A673 (cell line): Measurements from ENCODE around the gene OR4K15. TPM values are rescaled to one million over a fixed set of nuclear protein-coding genes. Genes with fewer than 3 reads are reported as not detected.

Source experiments
- BruUV-seq: library from RNA; stranded (reverse); fragments of 400-500 nt; replicated peaks from 2 replicates; lab custom pipeline; 2021; lab: Mats Ljungman, UMichigan
- CTCF ChIA-PET: fragments of 300-600 bp; sonication (Branson Sonifier 250); formaldehyde crosslinking; loops from one replicate; lab custom pipeline; 2022; ENCODE audit warnings: antibody characterized with exemption; lab: Charles Lee
- POLR2A ChIA-PET: fragments of 300-600 bp; sonication (Branson Sonifier 250); formaldehyde crosslinking; loops from one replicate; lab custom pipeline; 2022; ENCODE audit warnings: antibody characterized with exemption; ENCODE audit not compliant: low non-redundant PET; lab: Charles Lee
- DNase-seq: peaks from one replicate; pipeline ENCODE4 v3.0.0-alpha.2; 2015; ENCODE audit warnings: low spot score
- H3K27ac ChIP-seq: fragments of 200-600 bp; sonication (generic); 2 replicates; pipeline ENCODE4 v1.5.1; 2016; ENCODE audit warnings: mixed run types, low read depth, mild to moderate bottlenecking, mixed read lengths, antibody characterized with exemption, low read length; ENCODE audit not compliant: poor library complexity, severe bottlenecking
- H3K27me3 ChIP-seq: fragments of 200-600 bp; sonication (generic); replicated peaks from 2 replicates; pipeline ENCODE4 v1.6.1; 2017; ENCODE audit warnings: mixed run types, low read depth, mild to moderate bottlenecking, mixed read lengths, antibody characterized with exemption, low read length; ENCODE audit not compliant: insufficient read depth, poor library complexity
- H3K36me3 ChIP-seq: fragments of 200-600 bp; sonication (generic); 2 replicates; pipeline ENCODE4 v1.6.1; 2016; ENCODE audit warnings: mixed run types, mild to moderate bottlenecking, mixed read lengths, antibody characterized with exemption, low read length; ENCODE audit not compliant: insufficient read depth, poor library complexity, severe bottlenecking
- H3K4me1 ChIP-seq: fragments of 200-600 bp; sonication (generic); 2 replicates; pipeline ENCODE4 v1.6.1; 2017; ENCODE audit warnings: mixed run types, mild to moderate bottlenecking, mixed read lengths, antibody characterized with exemption, low read length; ENCODE audit not compliant: insufficient read depth, poor library complexity, severe bottlenecking
- H3K4me3 ChIP-seq: fragments of 200-600 bp; sonication (generic); 2 replicates; pipeline ENCODE4 v1.5.1; 2016; ENCODE audit warnings: low read depth, mixed run types, mild to moderate bottlenecking, mixed read lengths, low read length; ENCODE audit not compliant: poor library complexity, severe bottlenecking
- H3K9me3 ChIP-seq: fragments of 200-600 bp; sonication (generic); 2 replicates; pipeline ENCODE4 v1.6.1; 2016; ENCODE audit warnings: mixed run types, low read depth, mild to moderate bottlenecking, mixed read lengths, antibody characterized with exemption, low read length; ENCODE audit not compliant: poor library complexity, severe bottlenecking
- EZH2 ChIP-seq: fragments of 200-600 bp; sonication (generic); IDR thresholded peaks from 2 replicates; pipeline ENCODE4 v1.6.1; 2017; ENCODE audit warnings: borderline replicate concordance, low read depth, mild to moderate bottlenecking, mixed read lengths, antibody characterized with exemption, low read length; ENCODE audit not compliant: poor library complexity, severe bottlenecking
- intact Hi-C: fragments of 100-400 bp; cut with micrococcal nuclease; formaldehyde crosslinking; loops from one replicate; pipeline ENCODE4 v1.10.0; 2022; ENCODE audit not compliant: unreplicated experiment
- total RNA-seq: library from RNA; stranded (reverse); gene quantifications from 2 replicates; pipeline ENCODE4 v1.2.3, GENCODE V29; 2021
- TF ChIP-seq, protein P1 (sequence below): fragments of 300-800, 200-600 bp; sonication (generic); conservative IDR thresholded peaks from 2 replicates; pipeline ENCODE4 v1.5.1; 2017; ENCODE audit warnings: low read depth, mild to moderate bottlenecking, antibody characterized with exemption, low read length, moderate library complexity, mixed read lengths

Gene OR4K15
- total RNA-seq, 1 experiment from 2014 or later = not detected

DNA sequence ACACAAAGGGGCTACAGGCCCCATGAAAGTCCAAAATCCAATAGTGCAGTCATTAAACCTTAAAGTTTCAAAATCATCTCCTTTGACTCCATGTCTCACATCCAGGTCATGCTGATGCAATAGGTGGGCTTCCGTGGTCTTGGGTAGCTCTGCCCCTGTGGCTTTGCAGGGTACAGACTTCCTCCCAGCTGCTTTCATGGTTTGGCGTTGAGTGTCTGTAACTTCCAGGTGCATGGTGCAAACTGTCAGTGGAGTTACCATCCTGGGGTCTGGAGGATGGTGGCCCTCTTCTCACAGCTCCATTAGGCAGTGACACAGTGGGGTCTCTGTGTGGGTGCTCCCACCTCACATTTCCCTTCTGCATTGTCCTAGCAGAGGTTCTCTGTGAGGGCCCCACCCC, 18.0 kb downstream of the OR4K15 start:
- CTCF ChIA-PET = no interaction called here
- no peaks in the 10 kb centered on the region for H3K36me3 ChIP-seq

GRCh38 chr14:20001863-20002262, 26.5 kb downstream of the OR4K15 start, which contains the start of gene OR4Q2:
Gene OR4Q2 (plus strand): TSS chr14:20002163.
- H3K36me3 ChIP-seq = no peaks in the 10 kb centered on the region
- BruUV-seq = no TSS peak
- no peak within 1 kb of the TSS for H3K4me3 ChIP-seq
- H3K9me3 ChIP-seq = peaks cover 16% of the 10 kb centered on the region
- CTCF ChIA-PET = no interaction called here
- H3K27me3 ChIP-seq = no peaks in the 10 kb centered on the region
- TF ChIP-seq EZH2 = no peak
- TF ChIP-seq, protein P1, sequence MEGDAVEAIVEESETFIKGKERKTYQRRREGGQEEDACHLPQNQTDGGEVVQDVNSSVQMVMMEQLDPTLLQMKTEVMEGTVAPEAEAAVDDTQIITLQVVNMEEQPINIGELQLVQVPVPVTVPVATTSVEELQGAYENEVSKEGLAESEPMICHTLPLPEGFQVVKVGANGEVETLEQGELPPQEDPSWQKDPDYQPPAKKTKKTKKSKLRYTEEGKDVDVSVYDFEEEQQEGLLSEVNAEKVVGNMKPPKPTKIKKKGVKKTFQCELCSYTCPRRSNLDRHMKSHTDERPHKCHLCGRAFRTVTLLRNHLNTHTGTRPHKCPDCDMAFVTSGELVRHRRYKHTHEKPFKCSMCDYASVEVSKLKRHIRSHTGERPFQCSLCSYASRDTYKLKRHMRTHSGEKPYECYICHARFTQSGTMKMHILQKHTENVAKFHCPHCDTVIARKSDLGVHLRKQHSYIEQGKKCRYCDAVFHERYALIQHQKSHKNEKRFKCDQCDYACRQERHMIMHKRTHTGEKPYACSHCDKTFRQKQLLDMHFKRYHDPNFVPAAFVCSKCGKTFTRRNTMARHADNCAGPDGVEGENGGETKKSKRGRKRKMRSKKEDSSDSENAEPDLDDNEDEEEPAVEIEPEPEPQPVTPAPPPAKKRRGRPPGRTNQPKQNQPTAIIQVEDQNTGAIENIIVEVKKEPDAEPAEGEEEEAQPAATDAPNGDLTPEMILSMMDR = no peak
- intact Hi-C loops = no loop called here
- no peak within 1 kb of the TSS for H3K27ac ChIP-seq
- H3K4me1 ChIP-seq = no peaks in the 10 kb centered on the region
- POLR2A ChIA-PET = no interaction called here
- DNase-seq = no peak

More for the DNA sequence above, 18.0 kb downstream of the OR4K15 start:
- Histone ChIP-seq H3K27me3 (no peaks in the 10 kb centered on the region), H3K27ac (no peak overlapping the region), H3K4me3 (no peak overlapping the region), H3K4me1 (no peaks in the 10 kb centered on the region), H3K9me3 (peaks cover 35% of the 10 kb centered on the region)
- DNase-seq = no peak
- no TSS peak for BruUV-seq
- TF ChIP-seq, protein P1 = no peak
- no peak for TF ChIP-seq EZH2
- intact Hi-C loops = no loop called here
- POLR2A ChIA-PET = no interaction called here

DNA sequence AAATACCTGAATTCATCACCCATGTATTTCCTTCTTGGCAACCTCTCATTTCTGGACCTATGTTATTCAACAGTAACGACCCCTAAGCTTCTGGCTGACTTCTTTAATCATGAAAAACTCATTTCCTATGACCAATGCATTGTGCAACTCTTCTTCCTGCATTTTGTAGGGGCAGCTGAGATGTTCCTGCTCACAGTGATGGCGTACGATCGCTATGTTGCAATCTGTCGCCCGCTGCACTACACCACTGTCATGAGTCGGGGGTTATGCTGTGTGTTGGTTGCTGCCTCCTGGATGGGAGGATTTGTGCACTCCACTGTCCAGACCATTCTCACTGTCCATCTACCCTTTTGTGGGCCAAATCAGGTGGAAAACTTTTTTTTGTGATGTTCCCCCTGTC, 26.9 kb downstream of the OR4K15 start:
- Histone ChIP-seq H3K9me3 (peaks cover 14% of the 10 kb centered on the region), H3K4me3 (no peak overlapping the region), H3K36me3 (no peaks in the 10 kb centered on the region), H3K27ac (no peak overlapping the region), H3K27me3 (no peaks in the 10 kb centered on the region), H3K4me1 (no peaks in the 10 kb centered on the region)
- POLR2A ChIA-PET = no interaction called here
- intact Hi-C loops = no loop called here
- DNase-seq = no peak
- CTCF ChIA-PET = no interaction called here
- TF ChIP-seq EZH2 = no peak
- TF ChIP-seq, protein P1 = no peak
- BruUV-seq = no TSS peak
